ENCODE measurements around the gene ZNF512B. TPM values are rescaled to one million over a fixed set of nuclear protein-coding genes. Genes with fewer than 3 reads are reported as not detected.

Gene ZNF512B
- total RNA-seq, 1 donor from 2014 or later: 17.5 TPM

DNA sequence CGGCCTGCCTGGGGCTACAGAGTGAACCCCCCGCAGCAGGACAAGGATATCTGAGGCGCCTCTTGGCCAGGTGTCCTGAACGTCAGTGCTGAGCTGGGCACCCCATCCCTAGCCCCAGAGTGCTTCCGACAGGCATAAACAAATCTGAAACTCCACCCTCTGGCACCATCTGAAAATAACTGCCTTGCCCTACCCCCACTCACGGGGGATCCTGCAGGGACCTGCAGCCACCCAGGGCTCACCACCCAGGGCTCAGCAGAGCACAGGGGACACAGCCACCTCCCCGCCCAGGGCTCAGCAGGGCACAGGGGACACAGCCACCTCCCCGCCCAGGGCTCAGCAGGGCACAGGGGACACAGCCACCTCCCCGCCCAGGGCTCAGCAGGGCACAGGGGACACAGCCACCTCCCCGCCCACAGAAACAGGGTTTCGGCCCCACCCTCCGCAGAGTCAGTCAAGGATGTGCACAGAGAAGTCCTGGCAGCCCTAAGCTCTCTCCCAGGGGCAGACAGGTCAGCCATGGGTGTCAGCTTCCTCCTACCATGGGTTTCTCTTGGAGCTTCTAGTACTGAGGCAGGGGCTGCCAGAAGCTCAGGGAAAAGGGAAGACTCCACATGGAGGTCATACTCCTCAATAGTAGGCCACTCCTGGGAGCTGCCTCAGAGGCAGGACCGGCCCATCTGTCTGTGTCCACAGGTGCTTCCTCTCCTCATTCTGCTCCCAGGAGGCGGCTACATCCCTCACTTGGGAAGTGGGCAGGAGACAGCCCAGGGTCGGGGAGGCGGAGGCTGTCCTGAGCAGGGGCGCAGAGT, 18.1 kb downstream of the ZNF512B start:
- Histone ChIP-seq H3K4me1 (peaks cover 19 to 58% of the 10 kb centered on the region in 2 donors), H3K4me3 (peak overlapping the region in 1 of 2 donors; percentile 15), H3K27me3 (no peaks in the 10 kb centered on the region), H3K9me3 (no peaks in the 10 kb centered on the region), H3K27ac (peak overlapping the region; percentile 72 to 73), H3K36me3 (peaks cover 0 to 2% of the 10 kb centered on the region in 2 donors)
- no peak for DNase-seq (ENCODE audit: low spot score in 2 of 2)
- intact Hi-C loops (cut with DNase I): no loop called here
- TF ChIP-seq, protein P1, sequence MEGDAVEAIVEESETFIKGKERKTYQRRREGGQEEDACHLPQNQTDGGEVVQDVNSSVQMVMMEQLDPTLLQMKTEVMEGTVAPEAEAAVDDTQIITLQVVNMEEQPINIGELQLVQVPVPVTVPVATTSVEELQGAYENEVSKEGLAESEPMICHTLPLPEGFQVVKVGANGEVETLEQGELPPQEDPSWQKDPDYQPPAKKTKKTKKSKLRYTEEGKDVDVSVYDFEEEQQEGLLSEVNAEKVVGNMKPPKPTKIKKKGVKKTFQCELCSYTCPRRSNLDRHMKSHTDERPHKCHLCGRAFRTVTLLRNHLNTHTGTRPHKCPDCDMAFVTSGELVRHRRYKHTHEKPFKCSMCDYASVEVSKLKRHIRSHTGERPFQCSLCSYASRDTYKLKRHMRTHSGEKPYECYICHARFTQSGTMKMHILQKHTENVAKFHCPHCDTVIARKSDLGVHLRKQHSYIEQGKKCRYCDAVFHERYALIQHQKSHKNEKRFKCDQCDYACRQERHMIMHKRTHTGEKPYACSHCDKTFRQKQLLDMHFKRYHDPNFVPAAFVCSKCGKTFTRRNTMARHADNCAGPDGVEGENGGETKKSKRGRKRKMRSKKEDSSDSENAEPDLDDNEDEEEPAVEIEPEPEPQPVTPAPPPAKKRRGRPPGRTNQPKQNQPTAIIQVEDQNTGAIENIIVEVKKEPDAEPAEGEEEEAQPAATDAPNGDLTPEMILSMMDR (IDR thresholded peaks at IDR 0.05): no peak

DNA sequence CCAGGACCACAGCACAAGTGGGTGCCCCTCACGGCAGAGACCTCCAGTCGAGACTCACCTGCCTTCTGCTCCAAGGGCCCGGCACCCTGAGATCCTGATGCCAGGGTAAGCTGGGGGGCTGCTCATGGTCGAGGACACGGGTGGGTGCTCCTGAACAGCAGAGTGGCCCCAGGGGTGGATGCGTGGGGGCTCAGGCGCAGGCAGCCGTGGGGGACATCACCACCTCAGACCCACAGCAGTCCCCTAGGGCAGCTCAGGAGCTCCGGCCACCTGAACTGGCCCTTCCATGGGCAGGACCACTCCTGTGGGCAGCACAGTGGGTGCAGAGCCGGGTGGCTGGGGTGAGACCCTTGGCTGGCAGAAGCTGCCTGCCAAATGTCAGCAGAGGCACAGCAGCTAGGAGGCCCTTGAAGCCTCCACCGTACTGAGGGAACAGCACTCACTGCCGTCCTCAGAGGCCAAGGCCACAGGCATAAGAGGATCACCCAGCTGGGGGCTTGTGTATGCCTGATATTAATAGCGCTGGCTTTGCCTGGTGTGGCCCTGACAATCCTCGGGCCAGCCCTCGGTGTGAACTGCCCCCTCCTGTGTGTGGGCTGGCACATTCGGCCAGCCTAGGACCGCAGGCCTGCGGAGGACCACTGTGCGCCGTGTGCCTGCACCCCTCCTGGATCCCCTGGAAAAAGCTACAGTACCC, 18.9 kb downstream of the ZNF512B start:
- DNase-seq (ENCODE audit: low spot score in 2 of 2): no peak
- peak overlapping the region; percentile 72 to 73 for H3K27ac ChIP-seq
- intact Hi-C loops (cut with DNase I): no loop called here
- H3K36me3 ChIP-seq: peaks cover 3 to 6% of the 10 kb centered on the region in 2 donors
- TF ChIP-seq, protein P1 (IDR thresholded peaks at IDR 0.05): no peak
- H3K4me3 ChIP-seq: peak overlapping the region in 1 of 2 donors; percentile 15
- no peaks in the 10 kb centered on the region for H3K9me3 ChIP-seq
- peaks cover 19 to 58% of the 10 kb centered on the region in 2 donors for H3K4me1 ChIP-seq
- no peaks in the 10 kb centered on the region for H3K27me3 ChIP-seq

DNA sequence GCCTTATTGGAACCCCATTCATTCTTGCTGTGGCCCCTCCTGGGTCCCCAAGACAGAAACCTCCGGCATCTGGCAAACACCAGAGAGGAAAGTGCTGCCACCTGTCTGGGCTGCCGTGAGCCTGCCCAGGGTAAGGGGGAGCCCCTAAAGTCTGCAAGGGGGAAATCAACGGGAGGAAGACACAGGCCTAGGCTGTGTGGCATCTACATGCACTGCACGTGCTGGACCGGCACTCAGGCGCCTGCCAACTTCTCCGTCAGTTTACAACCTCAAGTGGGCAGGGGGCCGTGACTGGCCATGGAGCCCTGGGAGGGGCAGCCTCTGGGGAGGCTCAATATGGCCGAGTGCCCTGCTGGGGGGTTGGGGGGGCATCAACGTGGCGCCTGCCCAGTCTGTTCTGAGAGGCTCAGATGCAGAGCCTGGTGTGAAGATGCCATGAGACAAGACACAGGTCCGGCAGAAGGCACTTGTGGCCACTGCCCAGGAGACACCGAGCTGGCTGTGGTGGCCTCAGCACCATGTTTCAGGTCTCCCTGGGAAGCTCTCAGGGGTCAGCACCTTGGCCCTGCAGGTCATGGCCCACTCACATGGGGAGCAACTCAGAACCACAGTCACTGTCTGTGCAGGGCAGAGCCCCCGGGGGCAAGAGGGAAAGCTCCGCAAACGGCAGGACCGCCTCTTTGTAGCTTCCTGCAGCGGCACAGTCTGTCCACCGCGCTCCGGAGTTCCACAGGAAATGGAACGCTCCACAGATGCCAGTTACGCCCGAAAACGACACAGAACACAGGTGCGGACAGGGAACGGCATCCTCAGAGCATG, 21.9 kb downstream of the ZNF512B start:
- peak overlapping the region; percentile 72 to 73 for H3K27ac ChIP-seq
- H3K4me3 ChIP-seq: no peak overlapping the region
- intact Hi-C loops (cut with DNase I): no loop called here
- DNase-seq (ENCODE audit: low spot score in 2 of 2): no peak
- peaks cover 32 to 36% of the 10 kb centered on the region in 2 donors for H3K36me3 ChIP-seq
- no peaks in the 10 kb centered on the region for H3K9me3 ChIP-seq
- H3K4me1 ChIP-seq: peaks cover 16 to 40% of the 10 kb centered on the region in 2 donors
- H3K27me3 ChIP-seq: no peaks in the 10 kb centered on the region
- TF ChIP-seq, protein P1 (IDR thresholded peaks at IDR 0.05): no peak

DNA sequence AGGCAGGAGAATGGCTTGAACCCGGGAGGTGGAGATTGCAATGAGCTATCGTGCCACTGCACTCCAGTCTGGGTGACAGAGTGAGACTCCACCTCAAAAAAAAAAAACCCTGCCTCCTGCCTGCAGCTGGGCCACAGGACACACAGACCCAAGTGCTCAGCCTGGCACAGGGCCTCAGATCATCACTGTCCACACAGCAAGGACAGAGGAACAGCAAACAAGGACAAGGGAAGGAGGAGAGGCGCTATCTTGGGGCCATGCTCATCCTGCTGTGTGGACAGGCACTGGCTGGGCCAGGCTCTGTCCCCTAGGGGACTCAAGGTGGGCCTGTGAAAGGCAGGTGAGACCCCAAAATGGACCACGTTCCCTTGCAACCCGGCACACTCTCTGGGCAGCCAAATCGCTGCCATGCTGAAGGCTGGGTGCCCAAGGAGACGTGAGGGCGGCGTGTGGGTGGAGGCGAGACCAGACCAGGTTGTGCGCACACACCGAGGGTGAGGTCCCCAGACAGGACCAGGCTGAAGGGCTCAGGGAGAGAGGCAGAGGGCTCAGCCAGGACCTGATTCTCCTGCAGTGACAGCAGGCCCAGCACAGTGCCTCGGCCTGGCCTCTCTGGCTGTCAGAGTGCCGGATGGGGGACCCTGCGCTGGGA, 22.6 kb downstream of the ZNF512B start:
- intact Hi-C loops (cut with DNase I): no loop called here
- Histone ChIP-seq H3K9me3 (no peaks in the 10 kb centered on the region), H3K4me3 (no peak overlapping the region), H3K36me3 (peaks cover 30 to 42% of the 10 kb centered on the region in 2 donors), H3K27ac (no peak overlapping the region), H3K4me1 (peaks cover 16 to 40% of the 10 kb centered on the region in 2 donors), H3K27me3 (no peaks in the 10 kb centered on the region)
- TF ChIP-seq, protein P1 (IDR thresholded peaks at IDR 0.05): no peak
- DNase-seq (ENCODE audit: low spot score in 2 of 2): no peak
